HepG2 (cell line): ENCODE results near the gene UBE3B. TPM values are rescaled to one million over a fixed set of nuclear protein-coding genes. Genes with fewer than 3 reads are reported as not detected.
A peak's percentile ranks its signal among the peaks of the same experiment; 100 is the strongest.
"Not testable (repeated sequence)": the region's sequence is repeated elsewhere in the genome, so short reads cannot be mapped to it uniquely, and the experiment has no call there.

Experiments used
- ATAC-seq: fragments of 200-7000 bp; cut with Tn5 transposase; 3 replicates; pipeline ENCODE4 v1.9.1; 2020; ENCODE audit warnings: mild to moderate bottlenecking, moderate library complexity
- BruUV-seq: library from RNA; stranded (reverse); fragments of 400-500 nt; replicated peaks from 2 replicates; lab custom pipeline; 2021; lab: Mats Ljungman, UMichigan
- CTCF ChIA-PET: fragments of 300-600 bp; formaldehyde crosslinking; extraction: SDS; loops from one replicate; lab custom pipeline; 2021; ENCODE audit warnings: low total read pairs, inconsistent platforms, low intra/inter-chr PET ratio; lab: Yijun Ruan, JAX
- POLR2A ChIA-PET: fragments of 350-600 bp; sonication (Branson Sonifier 250); formaldehyde crosslinking; loops from one replicate; lab custom pipeline; 2020; ENCODE audit warnings: antibody characterized with exemption, inconsistent platforms; lab: Yijun Ruan, JAX
- DNase-seq: peaks from one replicate; pipeline ENCODE4 v3.0.0-alpha.2; 2015; ENCODE audit warnings: low spot score
- FAIRE-seq: peaks from 3 replicates; lab custom pipeline; 2011; peaks lifted over from hg19 to GRCh38; lab: Jason Lieb, UNC
- H2AFZ ChIP-seq: one replicate; pipeline ENCODE4 v1.6.1; 2011; ENCODE audit warnings: low read length, inconsistent platforms
- H3K27ac ChIP-seq: fragments of 300-600 bp; 3 replicates; pipeline ENCODE4 v1.8.0; 2011; ENCODE audit warnings: mixed run types, mild to moderate bottlenecking, mixed read lengths, low read length, inconsistent platforms; ENCODE audit not compliant: insufficient read depth; ENCODE audit errors: extremely low read length
- H3K27me3 ChIP-seq, 2 experiments: fragments of 200-600 bp in 1 of 2; 2 replicates in 1 of 2; 3 replicates in 1 of 2; pipeline versions ENCODE4 v1.6.0 to v1.8.0; 2011; ENCODE audit warnings: low read length in 2 of 2, mild to moderate bottlenecking in 2 of 2, moderate library complexity in 2 of 2, inconsistent platforms in 1 of 2; ENCODE audit not compliant: insufficient read depth in 2 of 2, control insufficient read depth in 1 of 2
- H3K36me3 ChIP-seq, 2 experiments: fragments of 200-600 bp in 1 of 2; replicated peaks in 1 of 2; 2 replicates in 1 of 2; 3 replicates in 1 of 2; pipeline versions ENCODE4 v1.5.1 to v1.8.0; 2011; ENCODE audit warnings: low read length in 2 of 2, inconsistent platforms in 1 of 2; ENCODE audit not compliant: insufficient read depth in 2 of 2, control insufficient read depth in 1 of 2
- H3K4me1 ChIP-seq: 2 replicates; pipeline ENCODE4 v1.5.1; 2012; ENCODE audit warnings: low read length, inconsistent platforms; ENCODE audit not compliant: insufficient read depth
- H3K4me2 ChIP-seq: 2 replicates; pipeline ENCODE4 v1.6.0; 2011; ENCODE audit warnings: low read depth, low read length, inconsistent platforms
- H3K4me3 ChIP-seq, 3 experiments: fragments of 200-600 bp in 1 of 3; sonication (generic), shearing (Covaris generic) in 1 of 3; replicated peaks in 1 of 3; 2 replicates each; pipeline ENCODE4 v1.5.1; 2011 to 2016; ENCODE audit warnings: low read length in 3 of 3, inconsistent platforms in 2 of 3, low read depth in 2 of 3, mild to moderate bottlenecking in 2 of 3, control low read depth in 1 of 3, mixed read lengths in 1 of 3; ENCODE audit not compliant: insufficient read depth in 1 of 3
- H3K79me2 ChIP-seq: one replicate; pipeline ENCODE4 v1.6.1; 2011; ENCODE audit warnings: low read length, inconsistent platforms; ENCODE audit not compliant: insufficient read depth
- H3K9ac ChIP-seq: 2 replicates; pipeline ENCODE4 v1.6.0; 2011; ENCODE audit warnings: mild to moderate bottlenecking, low read depth, low read length, inconsistent platforms; ENCODE audit not compliant: insufficient read depth
- H3K9me3 ChIP-seq: 2 replicates; pipeline ENCODE4 v1.5.1; 2012; ENCODE audit warnings: mild to moderate bottlenecking, low read length
- H4K20me1 ChIP-seq: 2 replicates; pipeline ENCODE4 v1.6.0; 2011; ENCODE audit warnings: inconsistent platforms, mild to moderate bottlenecking, low read length, moderate library complexity; ENCODE audit not compliant: insufficient read depth
- FOXA3 ChIP-seq: IDR thresholded peaks from 2 replicates; pipeline ENCODE4 v1.6.1; 2016; ENCODE audit warnings: missing genetic modification reagents, missing compliant biosample characterization
- KDM2A ChIP-seq: sonication (generic); formaldehyde crosslinking; IDR thresholded peaks from 2 replicates; pipeline ENCODE4 v1.4.0; 2020; ENCODE audit warnings: low read depth, missing genetic modification reagents, borderline replicate concordance
- LCORL ChIP-seq, 2 experiments: fragments of 450-650 bp in 1 of 2; sonication (generic) in 1 of 2; formaldehyde crosslinking in 1 of 2; IDR thresholded peaks; 2 replicates each; pipeline versions ENCODE4 v1.5.0 to v1.6.1; 2017 to 2020; ENCODE audit warnings: antibody characterized with exemption in 1 of 2, missing genetic modification reagents in 1 of 2
- NRL ChIP-seq: sonication (generic); formaldehyde crosslinking; IDR thresholded peaks from 2 replicates; pipeline ENCODE4 v1.5.0; 2020; ENCODE audit warnings: missing genetic modification reagents, mild to moderate bottlenecking, moderate library complexity, borderline replicate concordance
- PITX1 ChIP-seq: sonication (generic); formaldehyde crosslinking; IDR thresholded peaks from 2 replicates; pipeline ENCODE4 v1.5.1; 2020; ENCODE audit warnings: mild to moderate bottlenecking, missing genetic modification reagents
- SMC3 ChIP-seq: IDR thresholded peaks from 2 replicates; pipeline ENCODE4 v1.6.1; 2011; ENCODE audit warnings: low read length, improper control_type of control experiment
- ZFP91 ChIP-seq: sonication (generic); formaldehyde crosslinking; IDR thresholded peaks from 2 replicates; pipeline ENCODE4 v1.9.0; 2022; ENCODE audit warnings: missing genetic modification reagents, mild to moderate bottlenecking, borderline replicate concordance
- WGBS: methylation state at CpG from one replicate; pipeline ENCODE4 v1.1.6; 2017; ENCODE audit warnings: low lambda C conversion rate; 5-methylcytosine and 5-hydroxymethylcytosine counted together
- in situ Hi-C: cut with HindIII; loops from 2 replicates; pipeline ENCODE4 v1.10.0; 2017; ENCODE audit warnings: low pct_unique_long_range_greater_than_20kb; ENCODE audit not compliant: extremely low pct_ligation_motif_present
- intact Hi-C: fragments of 100-400 bp; cut with micrococcal nuclease; formaldehyde crosslinking; loops from one replicate; pipeline ENCODE4 v1.10.0; 2022; ENCODE audit not compliant: unreplicated experiment
- polyA plus RNA-seq, 8 experiments: library from polyadenylated mRNA; depleted of rRNA in 3 of 8; stranded (reverse) in 7 of 8; unstranded in 1 of 8; fragments of >200 nt; fragmentation: Illumina TruSeq in 4 of 8; extraction: Trizol in 4 of 8; gene quantifications; 2 replicates each; pipeline versions ENCODE4 v1.2.1 to v1.2.3, GENCODE V29; 2011 to 2016; ENCODE audit warnings: low read depth in 4 of 8, missing spikeins in 1 of 8, mixed read lengths in 1 of 8; ENCODE audit not compliant: insufficient read depth in 1 of 8
- total RNA-seq, 5 experiments: library from RNA; depleted of rRNA; stranded (reverse); fragments of >200 nt; fragmentation: Illumina TruSeq; extraction: Trizol; gene quantifications; 2 replicates each; pipeline ENCODE4 v1.2.3, GENCODE V29; 2016; ENCODE audit warnings: low read depth in 1 of 5

UBE3B gene
- total and polyA plus RNA-seq, 2 of the 13 experiments (the other 11 are each of a cell fraction or from before 2014, with no cell fraction given) = 22.7 to 25.3 TPM

GRCh38 chr12:109428037-109428629 is 49.3 kb upstream of the UBE3B start (continued):
- TF ChIP-seq ZFP91 = no peak
- no peak for TF ChIP-seq NRL (CRISPR knock-in tag)
- TF ChIP-seq KDM2A (CRISPR knock-in tag) = peak; percentile 25; the same call in 1 of the 2 replicates
- peak; percentile 50; the same call in 1 of the 2 replicates for TF ChIP-seq SMC3
- TF ChIP-seq PITX1 = peak; percentile 87
- TF ChIP-seq FOXA3 (CRISPR knock-in tag) = peak; percentile 33; the same call in 1 of the 2 replicates
- no peak for TF ChIP-seq LCORL (IDR thresholded peaks at IDR 0.05)
- TF ChIP-seq LCORL (CRISPR knock-in tag; IDR thresholded peaks at IDR 0.05) = peak; percentile 26; the same call in 1 of the 2 replicates

- not testable (repeated sequence) for ATAC-seq
Measured at GRCh38 chr12:109428804-109429203, 48.6 kb upstream of the UBE3B start.

More at GRCh38 chr12:109428804-109429203, 48.6 kb upstream of the UBE3B start:
- BruUV-seq, H4K20me1 ChIP-seq, H3K4me3 ChIP-seq, H3K9me3 ChIP-seq, H3K27ac ChIP-seq, H3K9ac ChIP-seq, H3K4me2 ChIP-seq, FAIRE-seq, DNase-seq, H3K36me3 ChIP-seq, POLR2A ChIA-PET, H3K27me3 ChIP-seq, H2AFZ ChIP-seq, H3K79me2 ChIP-seq: not testable (repeated sequence)
- peaks cover 21% of the 10 kb centered on the region for H3K4me1 ChIP-seq
- CTCF ChIA-PET = interaction anchor here (1.2 kb wide), 1 partner anchor 35 kb away, joined by 3 read pairs; no protein-coding TSS in a partner anchor
- WGBS = 15% methylated on average over 3 of the region's 3 CpGs
- in situ Hi-C loops = loop anchor here (5.0 kb wide), 1 partner anchor 348 kb away; no protein-coding TSS in a partner anchor
- intact Hi-C loops = loop anchor here (1.0 kb wide), 1 partner anchor 65 kb away; no protein-coding TSS in a partner anchor
